Memory B cell (primary cell): ENCODE results near the gene CYP26B1.

ENCODE experiments used
- ATAC-seq: fragments of 150-1000 bp; cut with Tn5 transposase; 2 replicates; pipeline ENCODE4 v1.10.0; 2021; ENCODE audit warnings: low read depth, mild to moderate bottlenecking, moderate library complexity
- DNase-seq, 2 donors: peaks; one replicate each; pipeline ENCODE4 v3.0.0; 2022; ENCODE audit warnings: low spot score in 2 of 2
- H3K27ac Mint-ChIP-seq: one replicate; pipeline ENCODE4 v1.8.0; 2022; ENCODE audit warnings: mild to moderate bottlenecking, moderate library complexity, mixed read lengths
- H3K27me3 Mint-ChIP-seq: one replicate; pipeline ENCODE4 v1.8.0; 2022; ENCODE audit warnings: mixed read lengths
- H3K36me3 Mint-ChIP-seq: one replicate; pipeline ENCODE4 v1.8.0; 2022; ENCODE audit warnings: mild to moderate bottlenecking, mixed read lengths
- H3K4me1 Mint-ChIP-seq: one replicate; pipeline ENCODE4 v1.8.0; 2022; ENCODE audit warnings: mixed read lengths
- H3K4me3 Mint-ChIP-seq: one replicate; pipeline ENCODE4 v1.8.0; 2022; ENCODE audit warnings: mild to moderate bottlenecking, moderate library complexity, mixed read lengths
- H3K9me3 Mint-ChIP-seq: one replicate; pipeline ENCODE4 v1.8.0; 2022; ENCODE audit warnings: mixed read lengths

The CYP26B1 gene

GRCh38 chr2:72109291-72109690 lies 38.4 kb downstream of the CYP26B1 start:
- Mint-ChIP-seq H3K27me3 (peaks cover 5% of the 10 kb centered on the region), H3K27ac (no peak overlapping the region), H3K4me3 (no peak overlapping the region), H3K9me3 (peaks cover 4% of the 10 kb centered on the region), H3K36me3 (no peaks in the 10 kb centered on the region), H3K4me1 (no peaks in the 10 kb centered on the region)
- ATAC-seq, result no peak
- no peak for DNase-seq

GRCh38 chr2:72108121-72108520 lies 39.5 kb downstream of the CYP26B1 start:
- H3K9me3 Mint-ChIP-seq, result peaks cover 4% of the 10 kb centered on the region
- H3K27ac Mint-ChIP-seq, result no peak overlapping the region
- no peak for ATAC-seq
- H3K27me3 Mint-ChIP-seq, result peaks cover 7% of the 10 kb centered on the region
- no peak overlapping the region for H3K4me3 Mint-ChIP-seq
- no peaks in the 10 kb centered on the region for H3K4me1 Mint-ChIP-seq
- no peak for DNase-seq
- H3K36me3 Mint-ChIP-seq, result no peaks in the 10 kb centered on the region

- Mint-ChIP-seq H3K4me3 (no peak overlapping the region), H3K9me3 (peaks cover under 1% of the 10 kb centered on the region), H3K27me3 (peaks cover 5% of the 10 kb centered on the region), H3K27ac (no peak overlapping the region), H3K4me1 (no peaks in the 10 kb centered on the region), H3K36me3 (no peaks in the 10 kb centered on the region)
- ATAC-seq (no peak), DNase-seq (no peak)
Observed at GRCh38 chr2:72106978-72107377, 40.7 kb downstream of the CYP26B1 start.

GRCh38 chr2:72104821-72105588 lies 42.7 kb downstream of the CYP26B1 start:
- no peaks in the 10 kb centered on the region for H3K9me3 Mint-ChIP-seq
- ATAC-seq, result no peak
- no peak overlapping the region for H3K27ac Mint-ChIP-seq
- H3K4me1 Mint-ChIP-seq, result no peaks in the 10 kb centered on the region
- no peaks in the 10 kb centered on the region for H3K36me3 Mint-ChIP-seq
- DNase-seq, result no peak
- H3K4me3 Mint-ChIP-seq, result no peak overlapping the region
- peaks cover 3% of the 10 kb centered on the region for H3K27me3 Mint-ChIP-seq

GRCh38 chr2:72103690-72104089 lies 44.0 kb downstream of the CYP26B1 start:
- H3K36me3 Mint-ChIP-seq, result no peaks in the 10 kb centered on the region
- no peaks in the 10 kb centered on the region for H3K4me1 Mint-ChIP-seq
- no peak overlapping the region for H3K4me3 Mint-ChIP-seq
- H3K27me3 Mint-ChIP-seq, result peaks cover 8% of the 10 kb centered on the region
- DNase-seq (no peak), ATAC-seq (no peak)
- H3K9me3 Mint-ChIP-seq, result no peaks in the 10 kb centered on the region
- no peak overlapping the region for H3K27ac Mint-ChIP-seq

- Mint-ChIP-seq H3K36me3 (no peaks in the 10 kb centered on the region), H3K4me1 (no peaks in the 10 kb centered on the region), H3K9me3 (no peaks in the 10 kb centered on the region), H3K27ac (no peak overlapping the region), H3K4me3 (no peak overlapping the region), H3K27me3 (peaks cover 8% of the 10 kb centered on the region)
- ATAC-seq, result no peak
- DNase-seq, result no peak
Observed at GRCh38 chr2:72103161-72103560, 44.5 kb downstream of the CYP26B1 start.

- Mint-ChIP-seq H3K27me3 (peaks cover 8% of the 10 kb centered on the region), H3K9me3 (no peaks in the 10 kb centered on the region), H3K4me1 (no peaks in the 10 kb centered on the region), H3K27ac (no peak overlapping the region), H3K4me3 (no peak overlapping the region), H3K36me3 (no peaks in the 10 kb centered on the region)
- ATAC-seq (no peak), DNase-seq (no peak)
Observed at GRCh38 chr2:72098935-72099334, 48.7 kb downstream of the CYP26B1 start.

- no peak for DNase-seq
- Mint-ChIP-seq H3K27me3 (peaks cover 7% of the 10 kb centered on the region), H3K4me3 (no peak overlapping the region), H3K9me3 (no peaks in the 10 kb centered on the region), H3K27ac (no peak overlapping the region), H3K4me1 (no peaks in the 10 kb centered on the region), H3K36me3 (no peaks in the 10 kb centered on the region)
- no peak for ATAC-seq
Observed at GRCh38 chr2:72097276-72097675, 50.4 kb downstream of the CYP26B1 start.

- Mint-ChIP-seq H3K9me3 (no peaks in the 10 kb centered on the region), H3K4me3 (no peak overlapping the region), H3K4me1 (no peaks in the 10 kb centered on the region), H3K36me3 (no peaks in the 10 kb centered on the region), H3K27ac (no peak overlapping the region), H3K27me3 (peaks cover 7% of the 10 kb centered on the region)
- ATAC-seq (no peak), DNase-seq (no peak)
Observed at GRCh38 chr2:72096181-72096580, 51.5 kb downstream of the CYP26B1 start.

- H3K4me1 Mint-ChIP-seq, result no peaks in the 10 kb centered on the region
- H3K36me3 Mint-ChIP-seq, result no peaks in the 10 kb centered on the region
- ATAC-seq (no peak), DNase-seq (no peak)
- H3K27ac Mint-ChIP-seq, result no peak overlapping the region
- no peak overlapping the region for H3K4me3 Mint-ChIP-seq
- H3K9me3 Mint-ChIP-seq, result no peaks in the 10 kb centered on the region
- H3K27me3 Mint-ChIP-seq, result peaks cover 7% of the 10 kb centered on the region
Observed at GRCh38 chr2:72095364-72095763, 52.3 kb downstream of the CYP26B1 start.

GRCh38 chr2:72094701-72095100 lies 53.0 kb downstream of the CYP26B1 start:
- DNase-seq (no peak), ATAC-seq (no peak)
- H3K27me3 Mint-ChIP-seq, result peaks cover 7% of the 10 kb centered on the region
- no peak overlapping the region for H3K4me3 Mint-ChIP-seq
- H3K4me1 Mint-ChIP-seq, result no peaks in the 10 kb centered on the region
- no peak overlapping the region for H3K27ac Mint-ChIP-seq
- no peaks in the 10 kb centered on the region for H3K9me3 Mint-ChIP-seq
- H3K36me3 Mint-ChIP-seq, result no peaks in the 10 kb centered on the region

GRCh38 chr2:72092111-72092510 lies 55.6 kb downstream of the CYP26B1 start:
- DNase-seq, result no peak

GRCh38 chr2:72090781-72091482 lies 56.7 kb downstream of the CYP26B1 start:
- no peak for DNase-seq
- Mint-ChIP-seq H3K4me1 (peaks cover 3% of the 10 kb centered on the region), H3K27ac (no peak overlapping the region), H3K27me3 (peaks cover 5% of the 10 kb centered on the region), H3K4me3 (no peak overlapping the region), H3K9me3 (peaks cover 5% of the 10 kb centered on the region), H3K36me3 (no peaks in the 10 kb centered on the region)
- no peak for ATAC-seq

More at GRCh38 chr2:72092111-72092510, 55.6 kb downstream of the CYP26B1 start:
- Mint-ChIP-seq H3K4me1 (peaks cover 3% of the 10 kb centered on the region), H3K27me3 (peaks cover 2% of the 10 kb centered on the region), H3K36me3 (no peaks in the 10 kb centered on the region), H3K4me3 (no peak overlapping the region), H3K9me3 (peaks cover 3% of the 10 kb centered on the region), H3K27ac (no peak overlapping the region)
- ATAC-seq, result no peak

GRCh38 chr2:72090271-72090720 lies 57.4 kb downstream of the CYP26B1 start:
- DNase-seq (no peak), ATAC-seq (no peak)
- H3K4me3 Mint-ChIP-seq, result no peak overlapping the region
- H3K27ac Mint-ChIP-seq, result no peak overlapping the region
- H3K36me3 Mint-ChIP-seq, result no peaks in the 10 kb centered on the region
- H3K4me1 Mint-ChIP-seq, result peaks cover 3% of the 10 kb centered on the region
- H3K9me3 Mint-ChIP-seq, result peaks cover 5% of the 10 kb centered on the region
- peaks cover 5% of the 10 kb centered on the region for H3K27me3 Mint-ChIP-seq
